Measurements from ENCODE around the gene ATMIN.

ATMIN gene

DNA sequence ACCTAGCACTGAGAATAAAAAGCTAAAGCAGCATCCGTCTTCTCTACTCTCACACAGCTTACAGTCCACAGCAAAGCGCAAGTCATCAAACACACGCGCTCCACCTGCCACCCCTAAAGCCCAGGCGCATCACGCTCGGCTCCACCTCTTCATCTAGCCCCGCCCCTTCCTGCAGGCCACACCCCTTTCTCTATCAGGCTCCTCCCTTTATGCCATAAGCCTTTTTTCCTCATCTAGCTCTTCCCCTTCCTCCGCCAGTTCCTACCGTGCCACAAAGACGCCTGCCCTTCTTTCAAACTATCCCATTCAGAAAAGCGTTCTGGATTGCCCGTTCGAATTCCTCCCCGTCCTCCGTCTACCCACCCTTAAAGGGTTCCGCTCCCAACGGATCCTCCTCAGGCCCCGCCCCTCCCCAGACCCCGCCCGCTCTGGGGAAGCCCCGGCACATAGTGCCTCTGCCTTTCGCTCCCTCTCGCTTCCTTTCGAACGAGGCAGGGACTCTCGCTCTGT, 41.0 kb downstream of the ATMIN start:
- 0% methylated on average over 27 of the region's 27 CpGs for WGBS (ENCODE audit: insufficient coverage)
- Histone ChIP-seq H3K4me1 (ENCODE audit: control extremely low read depth in 1 of 4, control insufficient read depth in 4 of 4, insufficient read depth in 4 of 4, low read length in 3 of 4) (peaks cover 0 to 13% (median 10%) of the 10 kb centered on the region in 4 experiments), H3K36me3 (ENCODE audit: control insufficient read depth in 4 of 4, insufficient read depth in 4 of 4, low read length in 3 of 4) (no peaks in the 10 kb centered on the region), H3K9me3 (ENCODE audit: control extremely low read depth in 1 of 5, control insufficient read depth in 4 of 5, insufficient read depth in 2 of 5, low read depth in 1 of 5, low read length in 4 of 5) (no peaks in the 10 kb centered on the region), H3K27me3 (replicated peaks in 2 of 5; ENCODE audit: control insufficient read depth in 4 of 5, insufficient read depth in 5 of 5, low read length in 4 of 5) (no peaks in the 10 kb centered on the region), H3K27ac (ENCODE audit: insufficient read depth in 1 of 2, low read depth in 1 of 2, low read length in 2 of 2, poor library complexity in 1 of 2, severe bottlenecking in 2 of 2) (peak overlapping the region; percentile 94 to 98), H3K4me3 (ENCODE audit: control insufficient read depth in 1 of 7, extremely low read depth in 1 of 7, insufficient read depth in 4 of 7, low read depth in 2 of 7, low read length in 6 of 7) (peak overlapping the region; percentile 66 to 90 (median 84))
- peak; percentile 89 to 96 (median 96) for DNase-seq
- CTCF ChIA-PET: interaction anchor here (0.6 to 2.0 kb wide), 3 partner anchors 13 to 42 kb away, joined by 3 to 7 read pairs (median 5); partner anchors contain the start of gene ATMIN
- POLR2A ChIA-PET: interaction anchor here (1.0 kb wide), 1 partner anchor 41 kb away, joined by 3 read pairs; no protein-coding TSS in a partner anchor

DNA sequence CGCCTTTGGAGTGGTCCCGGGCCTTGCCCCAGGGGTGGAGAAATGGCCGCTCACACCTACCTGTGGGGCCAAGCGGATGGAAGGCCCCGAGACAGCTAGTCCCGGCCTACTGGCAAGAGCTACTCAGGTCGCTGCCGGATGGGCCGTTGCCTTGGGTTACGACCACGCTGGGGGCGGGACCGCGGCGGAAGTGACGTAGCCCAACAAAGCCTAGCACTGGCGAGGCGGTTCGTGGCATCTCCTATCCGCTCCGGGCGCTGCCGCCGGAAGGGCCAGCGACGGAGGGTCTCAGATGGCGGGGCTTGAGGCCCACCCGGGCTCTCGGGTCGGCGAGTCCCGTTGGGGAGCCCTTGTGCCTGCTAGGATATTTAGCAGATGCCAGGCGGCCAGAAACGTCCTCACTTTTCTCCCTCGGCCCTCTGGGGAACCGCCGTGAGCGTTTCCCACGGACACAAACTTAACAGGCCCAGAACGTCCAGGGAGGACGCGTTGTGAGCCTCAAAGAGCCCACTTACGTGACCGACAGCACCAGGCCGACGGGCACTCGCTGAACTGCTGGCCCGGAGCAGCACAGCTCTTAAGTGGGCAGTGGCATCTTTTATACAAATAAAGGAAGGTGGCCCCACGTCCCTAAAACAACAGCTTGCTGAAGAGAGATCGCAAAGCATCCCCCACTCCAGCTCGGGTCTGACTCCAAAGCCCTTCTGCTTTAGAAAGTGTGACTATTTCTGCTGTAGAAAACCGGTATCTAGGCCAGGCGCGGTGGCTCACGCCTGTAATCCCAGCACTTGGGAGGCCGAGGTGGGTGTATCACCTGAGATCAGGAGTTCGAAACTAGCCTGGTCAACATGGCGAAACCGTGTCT, 41.7 kb downstream of the ATMIN start, which contains the start of gene C16orf46:
Gene C16orf46 (minus strand): TSS at position 163 of the 865 bp plus-strand sequence. CDS start 13,283 bp downstream, outside the sequence.
- ChIA-PET CTCF (interaction anchor here (0.6 to 2.0 kb wide), 5 partner anchors 12 to 811 kb away, joined by 3 to 7 read pairs (median 4); partner anchors contain the start of gene ATMIN), POLR2A (interaction anchor here (1.0 kb wide), 1 partner anchor 41 kb away, joined by 3 read pairs; no protein-coding TSS in a partner anchor)
- no peaks in the 10 kb centered on the region for H3K9me3 ChIP-seq (ENCODE audit: control extremely low read depth in 1 of 5, control insufficient read depth in 4 of 5, insufficient read depth in 2 of 5, low read depth in 1 of 5, low read length in 4 of 5)
- peaks cover 0 to 2% (median 0%) of the 10 kb centered on the region in 4 experiments for H3K36me3 ChIP-seq (ENCODE audit: control insufficient read depth in 4 of 4, insufficient read depth in 4 of 4, low read length in 3 of 4)
- H3K27me3 ChIP-seq (replicated peaks in 2 of 5; ENCODE audit: control insufficient read depth in 4 of 5, insufficient read depth in 5 of 5, low read length in 4 of 5): no peaks in the 10 kb centered on the region
- WGBS (ENCODE audit: insufficient coverage): 11% methylated on average over 58 of the region's 59 CpGs
- peak within 1 kb of the TSS; percentile 66 to 90 (median 84) for H3K4me3 ChIP-seq (ENCODE audit: control insufficient read depth in 1 of 7, extremely low read depth in 1 of 7, insufficient read depth in 4 of 7, low read depth in 2 of 7, low read length in 6 of 7)
- H3K4me1 ChIP-seq (ENCODE audit: control extremely low read depth in 1 of 4, control insufficient read depth in 4 of 4, insufficient read depth in 4 of 4, low read length in 3 of 4): peaks cover 0 to 13% (median 10%) of the 10 kb centered on the region in 4 experiments
- DNase-seq: peak; percentile 95 to 98 (median 96)
- H3K27ac ChIP-seq (ENCODE audit: insufficient read depth in 1 of 2, low read depth in 1 of 2, low read length in 2 of 2, poor library complexity in 1 of 2, severe bottlenecking in 2 of 2): peak within 1 kb of the TSS; percentile 94 to 98

DNA sequence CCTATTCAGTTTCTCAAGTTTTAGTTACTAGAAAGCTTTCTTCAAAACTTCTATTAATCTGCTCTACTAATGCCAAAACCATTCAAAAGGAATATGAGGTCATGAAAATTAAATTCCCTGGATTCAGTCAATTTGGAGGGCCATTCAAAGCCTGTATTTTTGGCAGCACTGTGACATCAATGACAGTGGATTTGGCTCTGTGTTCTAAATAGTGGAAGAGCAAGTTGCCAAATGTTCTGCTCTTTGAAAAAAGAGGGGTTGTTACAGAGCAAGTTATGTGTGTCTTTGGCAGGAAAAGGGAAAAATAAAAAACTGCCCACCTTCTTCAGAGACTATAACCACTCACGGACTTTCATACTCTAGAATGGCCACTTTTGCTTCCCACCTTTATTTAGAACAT, 44.6 kb downstream of the ATMIN start:
- 100% methylated on average over 1 of the region's 1 CpG for WGBS (ENCODE audit: insufficient coverage)
- no peak for DNase-seq
- peaks cover 0 to 13% (median 10%) of the 10 kb centered on the region in 4 experiments for H3K4me1 ChIP-seq (ENCODE audit: control extremely low read depth in 1 of 4, control insufficient read depth in 4 of 4, insufficient read depth in 4 of 4, low read length in 3 of 4)
- POLR2A ChIA-PET: interaction anchor here (0.6 kb wide), 1 partner anchor 137 kb away, joined by 6 read pairs; no protein-coding TSS in a partner anchor
- no peaks in the 10 kb centered on the region for H3K9me3 ChIP-seq (ENCODE audit: control extremely low read depth in 1 of 5, control insufficient read depth in 4 of 5, insufficient read depth in 2 of 5, low read depth in 1 of 5, low read length in 4 of 5)
- no peaks in the 10 kb centered on the region for H3K27me3 ChIP-seq (replicated peaks in 2 of 5; ENCODE audit: control insufficient read depth in 4 of 5, insufficient read depth in 5 of 5, low read length in 4 of 5)
- CTCF ChIA-PET: interaction anchor here (1.2 kb wide), 1 partner anchor 45 kb away, joined by 3 read pairs; the partner anchor contains the start of gene ATMIN
- no peak overlapping the region for H3K27ac ChIP-seq (ENCODE audit: insufficient read depth in 1 of 2, low read depth in 1 of 2, low read length in 2 of 2, poor library complexity in 1 of 2, severe bottlenecking in 2 of 2)
- no peak overlapping the region for H3K4me3 ChIP-seq (ENCODE audit: control insufficient read depth in 1 of 7, extremely low read depth in 1 of 7, insufficient read depth in 4 of 7, low read depth in 2 of 7, low read length in 6 of 7)
- peaks cover 0 to 6% (median under 1%) of the 10 kb centered on the region in 4 experiments for H3K36me3 ChIP-seq (ENCODE audit: control insufficient read depth in 4 of 4, insufficient read depth in 4 of 4, low read length in 3 of 4)

DNA sequence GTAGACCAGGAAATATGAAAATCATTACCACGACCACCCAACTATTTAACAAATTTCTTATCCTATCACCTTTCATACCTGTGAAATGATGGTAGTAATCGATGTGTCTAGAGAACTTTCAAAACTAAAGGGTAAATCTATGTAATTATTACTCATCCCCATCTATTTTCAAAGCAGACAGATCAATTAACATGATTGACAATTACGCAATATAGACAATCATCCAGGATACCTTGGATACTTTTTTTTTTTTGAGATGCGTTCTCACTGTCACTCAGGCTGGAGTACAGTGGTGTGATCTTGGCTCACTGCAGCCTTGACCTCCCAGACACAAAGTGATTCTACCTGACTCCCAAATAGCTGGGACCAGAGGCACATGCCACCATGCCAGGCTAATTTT, 45.4 kb downstream of the ATMIN start:
- Histone ChIP-seq H3K4me3 (ENCODE audit: control insufficient read depth in 1 of 7, extremely low read depth in 1 of 7, insufficient read depth in 4 of 7, low read depth in 2 of 7, low read length in 6 of 7) (no peak overlapping the region), H3K27ac (ENCODE audit: insufficient read depth in 1 of 2, low read depth in 1 of 2, low read length in 2 of 2, poor library complexity in 1 of 2, severe bottlenecking in 2 of 2) (no peak overlapping the region), H3K27me3 (replicated peaks in 2 of 5; ENCODE audit: control insufficient read depth in 4 of 5, insufficient read depth in 5 of 5, low read length in 4 of 5) (no peaks in the 10 kb centered on the region), H3K36me3 (ENCODE audit: control insufficient read depth in 4 of 4, insufficient read depth in 4 of 4, low read length in 3 of 4) (peaks cover 0 to 6% (median under 1%) of the 10 kb centered on the region in 4 experiments), H3K9me3 (ENCODE audit: control extremely low read depth in 1 of 5, control insufficient read depth in 4 of 5, insufficient read depth in 2 of 5, low read depth in 1 of 5, low read length in 4 of 5) (no peaks in the 10 kb centered on the region), H3K4me1 (ENCODE audit: control extremely low read depth in 1 of 4, control insufficient read depth in 4 of 4, insufficient read depth in 4 of 4, low read length in 3 of 4) (peaks cover 0 to 12% (median 8%) of the 10 kb centered on the region in 4 experiments)
- 100% methylated on average over 1 of the region's 4 CpGs for WGBS (ENCODE audit: insufficient coverage)
- no peak for DNase-seq
- ChIA-PET CTCF (no interaction called here), POLR2A (no interaction called here)

DNA sequence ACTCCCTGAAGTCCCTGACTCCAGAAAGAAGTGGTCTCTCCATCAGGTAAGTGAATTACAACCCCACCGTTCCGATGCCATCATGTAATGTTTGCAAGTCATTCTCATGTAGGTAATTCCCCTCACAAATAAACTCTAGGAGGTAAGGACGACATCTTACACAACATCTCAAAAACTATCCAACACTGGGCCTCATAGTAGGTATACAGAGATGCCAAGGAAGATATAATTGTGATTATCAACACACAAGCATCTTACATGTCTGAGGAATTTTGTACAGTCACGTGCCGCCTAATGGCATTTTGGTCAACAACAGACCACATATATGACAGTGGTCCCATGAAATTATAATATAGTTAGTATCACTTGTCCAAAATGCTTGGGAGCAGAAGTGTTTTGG, 53.2 kb downstream of the ATMIN start:
- no peaks in the 10 kb centered on the region for H3K9me3 ChIP-seq (ENCODE audit: control extremely low read depth in 1 of 5, control insufficient read depth in 4 of 5, insufficient read depth in 2 of 5, low read depth in 1 of 5, low read length in 4 of 5)
- POLR2A ChIA-PET: no interaction called here
- H3K27me3 ChIP-seq (replicated peaks in 2 of 5; ENCODE audit: control insufficient read depth in 4 of 5, insufficient read depth in 5 of 5, low read length in 4 of 5): no peaks in the 10 kb centered on the region
- no peak overlapping the region for H3K4me3 ChIP-seq (ENCODE audit: control insufficient read depth in 1 of 7, extremely low read depth in 1 of 7, insufficient read depth in 4 of 7, low read depth in 2 of 7, low read length in 6 of 7)
- H3K36me3 ChIP-seq (ENCODE audit: control insufficient read depth in 4 of 4, insufficient read depth in 4 of 4, low read length in 3 of 4): peaks cover 0 to 31% (median 8%) of the 10 kb centered on the region in 4 experiments
- no peak overlapping the region for H3K27ac ChIP-seq (ENCODE audit: insufficient read depth in 1 of 2, low read depth in 1 of 2, low read length in 2 of 2, poor library complexity in 1 of 2, severe bottlenecking in 2 of 2)
- CTCF ChIA-PET: interaction anchor here (1.0 kb wide), 1 partner anchor 12 kb away, joined by 3 read pairs; no protein-coding TSS in a partner anchor
- 79% methylated on average over 2 of the region's 5 CpGs for WGBS (ENCODE audit: insufficient coverage)
- DNase-seq: no peak
- no peaks in the 10 kb centered on the region for H3K4me1 ChIP-seq (ENCODE audit: control extremely low read depth in 1 of 4, control insufficient read depth in 4 of 4, insufficient read depth in 4 of 4, low read length in 3 of 4)

DNA sequence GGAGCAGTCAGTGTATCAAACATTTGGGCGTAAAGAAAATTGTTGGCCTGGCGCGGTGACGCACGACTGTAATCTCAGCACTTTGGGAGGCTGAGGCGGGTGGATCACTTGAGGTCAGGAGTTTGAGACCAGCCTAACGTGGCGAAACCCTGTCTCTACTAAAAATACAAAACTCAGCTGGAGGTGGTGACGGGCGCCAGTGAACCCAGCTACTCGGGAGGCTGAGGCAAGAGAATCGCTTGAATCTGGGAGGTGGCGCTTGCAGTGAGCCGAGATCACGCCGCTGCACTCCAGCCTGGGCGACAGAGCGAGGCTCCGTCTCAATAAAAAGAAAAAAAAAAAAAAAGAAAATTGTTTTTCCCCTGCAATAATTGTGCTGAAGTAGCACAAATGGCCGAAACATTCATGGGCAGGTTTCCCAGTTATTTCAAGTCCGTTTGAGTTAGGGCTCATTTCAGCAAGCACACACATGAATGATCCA, 59.2 kb downstream of the ATMIN start:
- no peaks in the 10 kb centered on the region for H3K9me3 ChIP-seq (ENCODE audit: control extremely low read depth in 1 of 5, control insufficient read depth in 4 of 5, insufficient read depth in 2 of 5, low read depth in 1 of 5, low read length in 4 of 5)
- WGBS (ENCODE audit: insufficient coverage): 86% methylated on average over 20 of the region's 21 CpGs
- no peaks in the 10 kb centered on the region for H3K27me3 ChIP-seq (replicated peaks in 2 of 5; ENCODE audit: control insufficient read depth in 4 of 5, insufficient read depth in 5 of 5, low read length in 4 of 5)
- H3K36me3 ChIP-seq (ENCODE audit: control insufficient read depth in 4 of 4, insufficient read depth in 4 of 4, low read length in 3 of 4): peaks cover 0 to 20% (median 2%) of the 10 kb centered on the region in 4 experiments
- CTCF ChIA-PET: no interaction called here
- POLR2A ChIA-PET: interaction anchor here (0.7 kb wide), 1 partner anchor 60 kb away, joined by 3 read pairs; no protein-coding TSS in a partner anchor
- DNase-seq: no peak
- H3K4me3 ChIP-seq (ENCODE audit: control insufficient read depth in 1 of 7, extremely low read depth in 1 of 7, insufficient read depth in 4 of 7, low read depth in 2 of 7, low read length in 6 of 7): peak overlapping the region in 3 of 7 experiments; percentile 42 to 82 (median 76)
- peaks cover 0 to 13% (median 5%) of the 10 kb centered on the region in 4 experiments for H3K4me1 ChIP-seq (ENCODE audit: control extremely low read depth in 1 of 4, control insufficient read depth in 4 of 4, insufficient read depth in 4 of 4, low read length in 3 of 4)
- no peak overlapping the region for H3K27ac ChIP-seq (ENCODE audit: insufficient read depth in 1 of 2, low read depth in 1 of 2, low read length in 2 of 2, poor library complexity in 1 of 2, severe bottlenecking in 2 of 2)
